ENCODE results near the gene TXK.
"Not testable (repeated sequence)": the region's sequence is repeated elsewhere in the genome, so short reads cannot be mapped to it uniquely, and the experiment has no call there.

TXK gene

GRCh38 chr4:48134081-48134480, at the start of gene TXK:
Gene TXK, minus strand, starts transcription at chr4:48134250. Its CDS starts 80 bp downstream, at chr4:48134170.
- no peak for DNase-seq (ENCODE audit: low read depth in 2 of 2)

- DNase-seq (ENCODE audit: low read depth in 2 of 2): peak in 1 of 2 experiments; percentile 3
These were observed 46.2 kb upstream of the TXK start for GRCh38 chr4:48180234-48180633.

GRCh38 chr4:48178931-48179330, 44.9 kb upstream of the TXK start:
- no peak for DNase-seq (ENCODE audit: low read depth in 2 of 2)

GRCh38 chr4:48175806-48176205, 41.8 kb upstream of the TXK start:
- DNase-seq (ENCODE audit: low read depth in 2 of 2): no peak

GRCh38 chr4:48175328-48175727, 41.3 kb upstream of the TXK start:
- no peak for DNase-seq (ENCODE audit: low read depth in 2 of 2)

- DNase-seq (ENCODE audit: low read depth in 2 of 2): peak; percentile 62 to 64
These were observed 39.3 kb upstream of the TXK start for GRCh38 chr4:48173056-48173991.

DNA sequence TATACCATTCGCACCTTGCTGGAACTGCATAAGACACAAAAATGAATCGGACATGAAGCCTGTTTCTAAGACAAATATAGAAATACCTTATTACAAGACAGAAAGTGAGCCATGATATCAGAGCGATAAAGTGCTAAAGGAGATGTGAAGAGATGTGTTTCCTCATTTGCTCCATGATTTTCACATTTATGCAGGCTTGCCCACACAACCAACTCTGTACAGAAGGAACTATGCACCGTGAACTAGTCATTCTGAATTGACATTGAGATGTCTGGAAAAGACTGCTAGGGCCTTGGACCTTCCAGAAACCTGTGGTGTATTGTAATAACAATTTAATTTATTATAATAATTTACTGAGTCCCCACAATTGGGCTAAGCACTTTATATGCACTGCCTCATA, 38.6 kb upstream of the TXK start:
- no peak for DNase-seq (ENCODE audit: low read depth in 2 of 2)

DNA sequence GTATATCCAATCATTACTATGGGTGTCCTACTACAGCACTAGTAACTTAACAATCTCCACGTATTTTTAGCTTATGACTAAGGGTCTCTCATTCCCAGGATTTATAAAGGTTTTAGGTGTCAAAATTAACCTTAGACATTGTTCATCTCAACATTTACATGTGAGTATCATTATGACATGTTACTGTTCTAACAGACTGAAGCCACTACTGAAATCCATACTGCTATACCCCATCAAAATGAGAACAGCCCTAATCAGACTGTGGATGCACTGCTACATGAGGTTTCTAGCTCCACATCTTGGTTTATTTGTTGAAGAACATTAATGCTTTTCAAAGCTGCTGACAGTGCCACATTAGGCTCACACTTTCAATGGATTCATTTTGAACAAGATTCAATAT, 35.6 kb upstream of the TXK start:
- DNase-seq (ENCODE audit: low read depth in 2 of 2): no peak

DNA sequence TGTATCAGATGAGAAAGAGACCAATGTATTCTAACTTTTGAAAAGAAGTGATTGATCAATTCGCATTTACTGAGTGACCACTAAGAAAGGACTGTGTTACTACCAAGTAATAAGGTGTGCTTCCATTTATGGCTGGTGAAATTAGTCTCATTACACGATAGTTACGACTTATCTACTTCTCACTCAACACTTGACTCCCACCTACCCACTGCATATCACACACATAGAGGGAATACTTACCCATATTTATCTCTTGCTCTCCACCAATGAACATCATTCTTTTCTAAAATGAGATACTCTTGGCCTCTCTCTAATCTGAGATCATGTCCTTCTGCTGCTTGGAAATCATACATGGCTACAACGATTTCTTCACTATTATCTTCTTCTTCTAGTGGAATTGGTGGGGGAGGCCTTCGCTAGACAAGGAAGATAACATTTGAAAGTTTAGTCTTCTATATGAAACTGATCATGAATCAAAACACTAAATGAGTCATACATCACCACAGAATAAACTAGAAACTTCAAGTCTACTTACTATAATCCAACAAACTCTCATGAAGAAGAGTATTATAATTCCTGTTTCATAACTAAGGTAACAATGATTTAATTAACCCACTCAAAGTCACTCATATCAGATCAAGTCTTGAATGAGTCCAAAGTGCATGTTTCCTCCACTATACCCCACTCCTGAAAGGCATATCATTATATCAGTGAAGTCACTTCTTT, 33.7 kb upstream of the TXK start:
- DNase-seq (ENCODE audit: low read depth in 2 of 2): no peak

- not testable (repeated sequence) for DNase-seq (ENCODE audit: low read depth in 2 of 2)
These were observed 30.5 kb upstream of the TXK start for GRCh38 chr4:48164561-48164960.

DNA sequence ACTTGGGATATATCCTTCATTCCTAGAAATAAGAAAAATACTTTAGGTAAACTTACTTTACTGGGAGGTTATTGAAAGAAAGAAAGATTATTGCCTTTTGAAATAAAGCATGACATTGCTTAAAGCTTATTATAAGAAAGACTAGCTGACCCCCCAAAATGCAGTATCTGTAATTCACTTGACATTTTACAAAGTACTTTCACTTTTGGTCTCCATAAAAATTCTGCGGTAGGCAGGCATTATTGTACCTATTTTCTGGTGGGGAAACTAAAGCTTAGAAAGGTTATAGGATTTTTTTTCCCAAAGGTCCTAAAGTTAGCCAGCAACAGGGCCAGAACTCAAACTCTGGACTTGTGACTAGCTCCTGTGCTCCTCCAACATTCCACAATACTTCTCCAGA, 29.7 kb upstream of the TXK start:
- DNase-seq (ENCODE audit: low read depth in 2 of 2): no peak

- no peak for DNase-seq (ENCODE audit: low read depth in 2 of 2)
These were observed 28.1 kb upstream of the TXK start for GRCh38 chr4:48162162-48162561.

- no peak for DNase-seq (ENCODE audit: low read depth in 2 of 2)
These were observed 23.2 kb upstream of the TXK start for GRCh38 chr4:48157271-48157670.

DNA sequence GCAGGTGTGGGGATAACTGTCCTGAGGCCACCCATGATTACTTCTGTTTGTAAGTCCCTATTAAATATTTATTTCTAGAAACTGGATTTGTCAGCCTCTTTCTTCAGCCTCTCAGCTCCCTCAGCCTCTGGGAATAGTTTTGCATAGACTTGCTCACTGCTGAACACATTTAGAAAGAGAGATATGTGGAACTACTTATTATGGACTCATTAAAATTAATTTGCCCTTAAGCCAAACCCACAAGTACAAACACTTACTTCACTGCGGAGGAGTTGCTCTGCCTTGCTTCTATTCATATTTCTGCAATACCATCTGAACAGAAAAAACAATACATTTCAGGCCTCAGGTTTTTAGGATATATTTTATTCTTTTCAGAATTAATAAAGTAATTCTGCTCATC, 22.4 kb upstream of the TXK start:
- no peak for DNase-seq (ENCODE audit: low read depth in 2 of 2)

GRCh38 chr4:48153791-48154550, 19.9 kb upstream of the TXK start:
- DNase-seq (ENCODE audit: low read depth in 2 of 2): no peak

DNA sequence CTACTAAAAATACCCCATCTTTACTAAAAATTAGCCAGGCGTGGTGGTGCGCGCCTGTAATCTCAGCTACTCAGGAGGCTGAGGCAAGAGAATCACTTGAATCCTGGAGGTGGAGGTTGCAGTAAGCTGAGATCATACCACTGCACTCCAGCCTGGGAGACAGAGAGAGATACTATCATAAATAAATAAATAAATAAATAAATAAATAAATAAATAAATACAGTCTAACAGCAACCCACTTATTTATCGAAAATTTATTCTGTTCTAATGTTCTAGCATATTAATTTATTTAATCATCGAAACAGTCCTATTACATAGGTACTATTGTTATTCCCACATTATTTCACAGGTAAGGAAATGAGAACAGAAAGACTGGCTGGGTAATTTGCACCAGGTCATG, 18.2 kb upstream of the TXK start:
- DNase-seq (ENCODE audit: low read depth in 2 of 2): no peak

- no peak for DNase-seq (ENCODE audit: low read depth in 2 of 2)
These were observed 15.8 kb upstream of the TXK start for GRCh38 chr4:48149827-48150370.

- DNase-seq (ENCODE audit: low read depth in 2 of 2): no peak
These were observed 13.6 kb upstream of the TXK start for GRCh38 chr4:48147621-48148020.

- DNase-seq (ENCODE audit: low read depth in 2 of 2): peak in 1 of 2 experiments; percentile 5
These were observed 7.0 kb upstream of the TXK start for GRCh38 chr4:48141048-48141447.

DNA sequence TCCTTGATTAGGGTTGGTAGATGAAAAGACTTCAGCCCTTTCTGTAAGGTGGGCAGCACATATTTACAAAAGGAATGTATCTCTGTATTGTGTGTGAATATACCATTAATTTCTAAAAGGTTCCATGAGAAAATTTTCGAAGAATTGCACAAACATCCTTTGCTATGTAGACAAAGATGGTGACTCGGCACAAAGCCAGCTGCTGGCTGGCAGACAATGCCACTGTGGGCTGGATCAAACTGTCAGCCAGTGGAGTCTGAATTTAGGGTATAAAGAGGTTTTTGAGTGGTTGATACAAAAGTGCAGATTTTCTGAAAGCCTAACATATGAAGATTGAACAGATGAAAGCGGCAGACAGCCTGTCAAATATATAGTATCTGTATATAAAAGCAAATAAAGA, 5.6 kb upstream of the TXK start:
- no peak for DNase-seq (ENCODE audit: low read depth in 2 of 2)

- DNase-seq (ENCODE audit: low read depth in 2 of 2): no peak
These were observed 4.9 kb upstream of the TXK start for GRCh38 chr4:48138936-48139335.

- no peak for DNase-seq (ENCODE audit: low read depth in 2 of 2)
These were observed 4.5 kb upstream of the TXK start for GRCh38 chr4:48138511-48138910.
